Lung microvascular endothelial cell (primary cell): ENCODE measurements around the gene IRF2BP2. TPM values are rescaled to one million over a fixed set of nuclear protein-coding genes. Genes with fewer than 3 reads are reported as not detected.
"Not testable (repeated sequence)": the region's sequence is repeated elsewhere in the genome, so short reads cannot be mapped to it uniquely, and the experiment has no call there.

Source experiments
- DNase-seq, 2 donors: peaks; one replicate each; pipeline versions ENCODE4 v3.0.0 to v3.0.0-alpha.2; 2010; ENCODE audit warnings: low read depth in 2 of 2
- total RNA-seq: library from RNA; depleted of rRNA; stranded (reverse); fragments of >200 nt; gene quantifications from 2 replicates; pipeline ENCODE4 v1.2.1, GENCODE V29; 2014

Gene IRF2BP2
- total RNA-seq, 1 donor from 2014 or later, result 70.2 TPM

DNA sequence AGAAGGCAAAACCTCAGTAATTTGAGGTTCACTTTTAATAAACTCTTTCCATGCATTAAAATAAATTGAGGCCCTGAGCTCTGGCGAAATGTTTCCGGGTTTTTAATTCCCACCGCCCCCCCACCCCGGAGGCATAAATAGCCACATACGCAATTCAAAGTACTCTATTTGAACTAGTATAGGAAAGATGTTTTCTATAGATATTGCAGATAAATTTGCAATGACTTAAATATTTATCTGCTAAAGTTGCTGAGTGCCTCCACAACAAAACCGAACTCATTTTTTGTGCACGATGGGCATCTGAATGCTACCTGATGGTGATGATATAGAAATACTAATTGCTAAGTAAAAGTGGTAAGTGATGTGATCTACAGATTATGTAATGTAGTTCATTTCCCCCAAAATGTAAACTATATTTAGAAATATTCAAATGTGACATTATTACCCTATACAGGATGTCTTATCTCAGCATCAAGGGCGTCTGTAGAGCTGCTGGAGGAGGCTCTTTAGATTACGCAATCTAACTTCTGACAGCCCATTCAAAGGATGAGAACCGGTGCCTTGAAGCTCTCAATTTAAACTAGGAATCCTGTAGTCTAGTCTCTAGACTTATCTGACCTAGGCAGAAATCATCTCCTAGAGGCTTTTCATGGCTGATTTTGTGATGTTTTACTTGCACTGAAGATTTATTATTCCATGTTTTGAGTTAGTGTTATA lies 8.5 kb downstream of the IRF2BP2 start:
- peak; percentile 43 to 69 for DNase-seq

DNA sequence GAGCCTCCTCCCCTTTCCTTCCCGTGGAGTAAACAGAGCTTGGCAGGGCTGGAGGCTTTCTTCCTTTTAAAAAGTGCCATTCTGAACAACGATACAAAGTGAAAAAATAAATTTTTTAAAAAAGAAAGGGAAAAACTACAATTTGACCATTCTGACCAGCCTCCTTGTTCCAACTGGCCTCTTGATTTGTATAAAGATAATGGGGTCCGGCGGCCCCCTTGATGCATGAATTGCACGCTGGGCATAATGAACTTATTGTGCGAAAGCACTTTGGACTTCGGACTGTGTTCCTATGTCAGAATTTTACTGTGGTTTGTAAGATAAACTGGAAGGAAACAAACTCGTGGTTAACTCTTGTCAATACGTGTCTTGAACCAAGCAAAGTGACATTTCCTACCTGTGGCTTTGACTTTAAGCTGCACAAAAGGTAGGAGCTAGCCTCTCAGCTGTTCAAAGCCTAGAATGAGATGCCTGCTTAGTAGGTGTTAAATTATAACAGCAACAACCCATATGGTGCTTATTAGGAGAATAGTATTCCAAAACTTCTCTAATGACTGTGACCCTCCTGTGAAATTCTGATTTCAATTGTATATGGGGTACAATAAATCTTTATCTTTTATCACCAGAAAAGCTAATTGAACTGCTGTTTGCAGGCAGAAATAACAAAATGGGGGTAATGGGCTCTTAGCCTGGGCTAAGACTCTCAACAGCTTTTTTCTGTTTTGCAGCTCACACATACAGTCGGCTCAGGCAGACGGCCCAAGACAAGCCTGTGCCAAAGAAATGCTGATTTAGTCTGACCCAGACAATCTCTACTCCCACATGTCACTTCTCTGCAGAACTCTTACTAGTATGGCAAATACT lies 9.3 kb downstream of the IRF2BP2 start:
- DNase-seq, result peak; percentile 44 to 67

DNA sequence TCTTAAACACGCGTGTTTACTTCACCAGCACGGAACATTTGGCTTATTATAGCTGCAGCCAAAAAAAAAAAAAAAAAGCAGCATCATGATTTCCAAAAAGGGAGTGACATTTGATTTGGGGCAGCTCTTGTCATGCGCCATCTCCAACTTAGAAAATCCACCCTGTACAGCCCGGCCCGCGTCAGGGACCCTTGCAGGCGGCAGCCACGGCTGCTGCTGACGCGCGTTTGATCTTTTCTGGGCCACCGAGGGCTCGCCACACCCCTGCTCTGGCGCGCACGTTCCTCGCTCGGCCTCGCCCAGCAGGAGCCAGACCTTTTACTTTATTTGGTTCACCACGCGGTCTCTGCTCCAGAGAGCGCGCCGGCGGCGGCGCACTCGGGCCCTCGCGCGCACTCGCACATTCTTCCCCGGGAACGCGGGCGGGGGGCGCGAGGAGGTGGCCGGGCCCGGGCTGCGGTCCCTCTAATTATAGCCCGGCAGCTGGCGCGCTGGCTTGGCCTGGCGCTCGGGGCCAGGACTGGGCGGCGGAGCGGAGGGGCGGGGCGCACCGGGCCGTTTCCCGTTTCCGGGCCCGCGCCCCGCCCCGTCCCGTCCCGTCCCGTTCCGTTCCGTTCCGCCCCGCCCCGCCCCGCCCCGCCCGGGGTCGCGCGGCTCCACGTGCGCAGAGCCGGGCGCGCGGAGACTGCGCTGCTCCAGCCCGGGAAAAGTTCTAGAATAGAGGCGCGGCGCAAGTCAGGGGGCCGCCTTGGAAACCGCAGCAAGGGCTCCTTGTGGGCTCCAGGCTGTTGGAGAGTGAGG lies 10.2 kb downstream of the IRF2BP2 start:
- peak; percentile 90 to 92 for DNase-seq

DNA sequence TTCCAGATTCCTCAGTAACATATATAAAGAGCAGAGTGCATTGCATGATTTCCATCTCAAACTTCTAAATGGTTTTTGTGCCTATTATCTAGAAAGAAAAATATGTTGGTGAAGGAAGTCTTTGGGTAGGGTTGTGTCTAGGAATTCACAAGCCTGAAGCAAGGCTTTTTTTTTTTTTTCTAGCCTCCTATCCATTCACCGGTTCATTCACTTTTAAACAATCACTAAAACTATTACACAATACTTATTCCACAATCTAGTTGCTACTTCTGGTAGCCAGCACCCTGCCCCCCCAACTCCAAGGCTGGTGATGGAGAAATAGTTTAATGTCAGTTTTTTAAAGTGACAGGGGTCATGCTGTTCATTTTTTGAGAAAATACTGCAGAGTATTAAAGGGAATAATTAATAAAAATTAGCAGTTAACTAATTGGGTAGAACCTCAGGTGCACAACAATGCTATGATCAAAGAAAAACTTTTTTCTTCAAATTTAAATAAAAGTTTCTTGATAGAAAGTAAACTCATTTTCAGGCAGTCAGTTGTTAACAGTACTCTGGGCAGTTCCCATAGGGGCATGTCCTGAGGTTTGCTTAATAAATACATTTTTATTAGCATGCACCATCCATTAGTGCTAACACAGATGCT lies 10.9 kb downstream of the IRF2BP2 start:
- no peak for DNase-seq

DNA sequence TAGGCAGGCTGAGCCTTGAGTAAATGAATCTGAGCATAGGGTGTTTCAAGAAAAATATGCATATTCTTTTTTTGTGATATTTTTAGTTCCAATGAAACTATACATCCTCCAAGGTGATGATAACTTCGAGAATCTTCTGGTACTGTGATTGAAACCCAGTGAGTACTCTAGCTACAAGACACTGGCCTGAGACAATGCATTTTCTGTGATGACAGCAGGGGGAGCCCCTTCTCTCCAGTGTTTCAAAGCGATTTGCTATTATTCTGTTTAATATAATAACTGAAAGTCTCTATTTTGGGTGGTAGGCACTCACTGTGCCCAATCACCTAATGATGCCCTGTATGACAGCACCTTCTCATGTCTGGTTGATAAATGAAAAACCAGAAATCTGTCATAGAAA lies 12.1 kb downstream of the IRF2BP2 start:
- DNase-seq, result peak; percentile 58 to 77

DNA sequence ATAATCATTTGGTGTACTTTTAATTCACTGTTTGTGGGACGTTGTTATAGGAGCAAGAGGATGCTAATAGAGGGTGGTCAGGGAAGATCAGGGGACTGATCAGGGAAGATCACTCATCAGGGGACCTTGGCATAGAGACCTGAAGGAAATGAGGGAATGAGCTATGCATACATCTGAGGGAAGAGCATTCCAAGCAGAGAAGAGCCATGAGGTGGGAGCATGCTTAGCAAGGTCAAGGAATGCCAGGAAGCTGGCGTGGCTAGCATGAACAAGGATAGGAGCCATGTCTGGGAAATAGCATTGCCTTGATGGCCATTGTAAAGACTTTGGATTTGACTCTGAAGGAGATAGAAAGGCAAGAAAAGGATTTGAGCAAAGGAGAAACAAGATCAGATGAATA lies 14.1 kb downstream of the IRF2BP2 start:
- DNase-seq, result no peak

DNA sequence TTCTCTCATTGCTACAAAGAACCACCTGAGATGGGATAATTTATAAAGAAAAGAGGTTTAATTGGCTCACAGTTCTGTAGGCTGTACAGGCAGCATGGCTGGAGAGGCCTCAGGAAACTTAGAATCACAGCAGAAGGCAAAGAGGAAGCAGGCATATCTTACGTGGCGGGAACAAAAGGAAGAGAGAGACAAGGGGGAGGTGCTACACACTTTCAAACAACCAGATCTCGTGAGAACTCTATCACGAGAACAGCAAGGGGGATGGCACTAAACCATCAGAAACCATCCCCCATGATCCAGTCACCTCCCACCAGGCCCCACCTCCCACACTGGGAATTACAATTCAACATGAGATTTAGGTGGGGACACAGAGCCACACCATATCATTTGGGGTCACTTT lies 15.4 kb downstream of the IRF2BP2 start:
- not testable (repeated sequence) for DNase-seq

DNA sequence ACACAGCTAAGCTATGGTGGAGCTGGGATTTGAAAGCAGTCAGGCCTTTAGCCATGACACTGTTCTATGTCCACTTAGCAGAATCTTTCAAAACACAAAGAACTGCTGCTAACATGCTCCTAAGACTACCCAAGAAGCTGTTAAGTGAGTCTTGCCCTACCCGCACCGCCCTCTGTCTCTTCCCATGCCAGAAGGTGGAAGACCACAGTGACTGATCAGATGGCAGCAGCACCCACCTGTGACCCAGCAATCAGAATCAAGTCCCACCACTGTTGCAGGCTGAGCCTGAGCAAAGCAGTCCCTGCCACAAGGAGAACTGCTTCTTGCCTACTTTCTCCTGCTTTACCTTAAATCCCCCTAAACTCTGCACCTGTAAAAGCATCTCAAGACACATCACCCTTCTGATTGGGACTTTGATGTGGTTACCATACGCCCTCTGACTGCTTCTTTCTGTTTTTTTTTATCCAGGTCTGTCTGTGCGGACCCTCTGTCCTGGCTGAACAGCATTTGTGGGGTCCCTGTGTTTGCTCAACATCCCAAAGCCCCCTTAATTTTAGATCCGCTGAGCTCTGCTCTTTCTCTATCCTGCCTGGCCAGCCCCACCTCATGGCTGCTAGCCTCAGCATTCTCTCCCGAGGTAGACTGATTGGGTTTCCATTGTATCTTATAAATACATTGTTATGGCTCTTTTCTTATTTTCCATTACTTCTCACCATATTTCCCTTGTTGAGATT lies 16.0 kb downstream of the IRF2BP2 start:
- no peak for DNase-seq

DNA sequence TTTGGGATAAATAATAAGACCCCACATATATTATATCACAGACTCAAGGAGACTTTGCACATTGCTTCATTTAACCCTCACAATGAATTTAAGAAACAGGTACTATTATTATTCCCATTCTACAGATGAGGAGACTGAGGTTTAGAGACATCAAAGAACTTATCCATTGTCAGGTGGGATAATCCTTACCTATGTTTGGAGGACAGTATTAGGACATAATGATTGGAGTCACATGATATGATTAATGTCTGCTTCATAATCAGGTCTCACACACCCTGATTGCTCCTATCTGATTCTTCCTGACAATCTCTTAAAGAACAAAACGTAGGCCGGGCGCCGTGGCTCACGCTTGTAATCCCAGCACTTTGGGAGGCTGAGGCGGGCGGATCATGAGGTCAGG lies 16.9 kb downstream of the IRF2BP2 start:
- DNase-seq, result no peak

DNA sequence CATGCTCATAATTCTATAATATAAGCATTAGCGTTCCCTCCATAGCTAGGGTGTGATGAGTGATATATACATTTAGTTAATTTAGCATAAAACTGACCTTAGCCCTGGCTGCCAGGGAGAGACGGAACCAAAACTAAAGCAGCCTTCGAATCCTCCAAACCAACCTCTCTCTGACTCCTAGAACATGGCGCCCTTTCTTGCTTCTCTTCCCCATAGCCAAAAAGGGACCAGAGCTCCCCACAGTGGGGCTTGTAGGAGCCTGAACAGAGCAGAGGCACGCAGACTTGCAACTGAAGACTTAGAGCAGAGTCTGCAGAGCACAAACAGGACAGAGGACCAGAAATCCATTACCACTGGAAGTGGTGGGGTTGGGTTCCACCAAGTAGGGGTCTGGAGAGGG lies 17.7 kb downstream of the IRF2BP2 start:
- no peak for DNase-seq

DNA sequence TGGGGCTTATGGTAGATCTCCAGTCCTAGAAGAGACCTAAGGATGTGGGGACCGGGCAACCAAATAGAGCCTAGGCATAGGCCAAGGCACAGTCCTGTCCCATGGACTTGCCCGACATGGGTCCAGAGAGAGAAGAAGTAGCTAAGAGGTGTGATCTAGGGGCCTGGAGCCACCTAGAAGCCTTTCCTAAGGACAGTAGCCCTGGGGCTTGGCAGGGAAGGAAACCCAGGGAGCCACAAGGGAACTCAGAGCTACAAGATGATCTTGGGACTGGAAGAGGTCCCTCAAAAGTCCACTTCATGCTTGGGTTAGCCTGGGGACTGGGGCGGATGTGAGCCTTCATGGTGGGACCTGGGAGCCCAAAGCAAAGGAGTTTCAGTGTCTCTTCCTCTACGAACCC lies 18.8 kb downstream of the IRF2BP2 start:
- no peak for DNase-seq

DNA sequence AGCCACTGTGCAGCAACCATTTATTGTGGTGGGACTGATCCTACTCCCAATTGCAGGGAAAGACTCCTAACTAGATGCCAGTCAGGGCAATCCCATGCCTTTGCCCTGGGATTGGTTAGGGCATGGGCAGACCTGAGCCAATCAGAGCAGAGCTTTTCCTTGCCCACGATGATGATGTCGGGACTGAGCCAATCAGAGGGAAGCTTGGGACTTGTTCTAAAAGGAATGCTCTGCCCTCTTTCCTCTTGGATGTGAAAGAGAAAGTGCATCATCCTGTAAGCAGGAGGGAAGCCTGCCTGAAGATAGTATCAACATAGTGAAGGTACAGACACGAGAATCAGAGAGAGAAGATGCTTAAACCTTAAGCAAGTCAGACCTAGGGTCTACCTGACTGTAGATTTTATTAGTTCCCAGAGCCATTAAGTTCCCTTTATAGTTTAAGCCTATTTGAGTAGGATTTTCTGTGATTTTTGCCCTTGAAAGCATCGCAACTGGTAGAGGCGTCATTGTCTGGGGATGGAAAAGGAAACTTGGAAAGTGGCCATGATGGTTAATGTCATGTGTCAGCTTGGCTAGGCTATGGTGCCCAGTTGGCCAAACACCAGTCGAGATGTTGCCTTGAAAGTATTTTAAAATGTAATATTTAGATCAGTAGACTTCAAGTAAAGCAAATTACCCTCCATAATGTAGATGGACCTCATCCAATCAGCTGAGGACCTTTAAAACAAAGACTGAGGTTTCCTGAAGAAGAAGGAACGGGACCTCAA lies 19.9 kb downstream of the IRF2BP2 start:
- DNase-seq, result peak; percentile 20 to 60

DNA sequence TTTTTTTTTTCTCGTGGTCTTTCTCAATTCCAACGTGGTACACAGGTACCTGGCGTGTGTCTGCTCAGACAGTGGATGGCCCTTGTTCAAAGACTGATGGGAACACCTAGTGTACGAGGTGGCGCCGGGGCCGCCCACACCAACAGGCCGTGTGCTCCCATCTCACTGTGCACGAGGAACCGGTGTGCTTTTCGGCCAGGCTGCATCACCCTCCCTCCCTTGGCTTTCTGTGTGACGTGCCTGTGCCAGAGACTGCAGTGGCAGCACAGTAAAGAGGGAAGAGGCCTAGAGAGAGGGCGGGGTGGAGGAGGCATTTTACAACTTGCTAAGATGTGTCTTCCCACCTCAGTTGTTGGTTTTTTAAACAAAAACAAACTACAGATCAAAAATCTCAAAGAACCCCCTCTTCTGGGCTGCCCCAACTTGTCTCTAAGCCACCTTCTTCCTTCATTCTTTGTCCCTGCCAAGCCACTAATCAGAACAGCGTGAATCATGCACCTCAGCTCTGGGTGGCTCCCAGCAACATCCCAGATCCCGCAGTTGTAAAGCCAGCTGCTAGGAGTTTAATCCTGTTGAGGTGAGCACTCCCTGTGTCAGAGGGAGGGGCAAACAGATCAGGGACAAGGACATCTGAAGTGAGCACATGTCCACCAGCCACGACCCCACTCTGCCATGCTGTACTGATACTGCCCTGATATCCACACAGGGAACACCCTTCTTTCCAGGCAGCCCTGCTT lies 20.7 kb downstream of the IRF2BP2 start:
- no peak for DNase-seq

DNA sequence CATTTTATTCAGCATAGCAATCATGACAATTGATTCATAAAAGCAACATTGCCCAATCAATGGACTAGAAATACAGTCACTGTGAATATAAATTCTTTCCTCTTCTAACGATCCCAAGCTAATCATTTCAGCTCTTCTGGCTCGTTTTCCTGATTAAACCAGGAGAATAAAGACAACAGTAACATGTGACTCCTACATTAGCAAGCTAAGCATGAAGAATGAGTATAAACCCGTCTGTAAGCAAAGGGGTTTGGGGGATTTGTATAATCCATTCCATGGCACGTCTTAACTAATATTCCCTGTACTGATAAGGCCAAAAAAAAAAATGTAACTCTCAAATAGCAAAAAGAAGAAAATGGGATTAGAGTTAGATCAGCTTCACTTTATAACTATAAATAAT lies 21.6 kb downstream of the IRF2BP2 start:
- DNase-seq, result no peak

DNA sequence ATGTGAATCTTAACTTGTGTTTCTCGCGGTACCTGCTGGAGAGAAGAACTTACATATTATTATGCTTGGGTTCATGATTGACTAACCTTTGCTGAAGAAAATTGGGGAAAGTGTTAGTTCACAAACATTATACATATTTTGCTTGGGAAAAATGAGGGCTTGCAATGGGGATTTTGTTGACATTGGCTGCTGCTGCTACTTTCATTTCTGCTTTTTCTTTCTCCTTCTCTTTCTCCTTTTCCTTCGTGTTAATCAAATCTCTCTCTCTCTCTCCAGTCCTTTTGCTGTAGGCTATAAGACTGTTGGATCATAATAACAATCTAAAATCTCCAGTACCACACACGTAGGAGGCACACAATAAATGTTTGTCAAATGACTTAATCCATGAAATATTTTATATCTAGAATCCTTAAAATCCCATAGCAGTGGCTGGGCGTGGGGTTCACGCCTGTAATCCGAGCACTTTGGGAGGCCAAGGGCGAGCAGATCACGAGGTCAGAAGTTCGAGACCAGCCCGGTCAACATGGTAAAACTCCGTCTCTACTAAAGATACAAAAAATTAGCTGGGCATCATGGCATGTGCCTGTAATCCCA lies 23.0 kb downstream of the IRF2BP2 start:
- no peak for DNase-seq

DNA sequence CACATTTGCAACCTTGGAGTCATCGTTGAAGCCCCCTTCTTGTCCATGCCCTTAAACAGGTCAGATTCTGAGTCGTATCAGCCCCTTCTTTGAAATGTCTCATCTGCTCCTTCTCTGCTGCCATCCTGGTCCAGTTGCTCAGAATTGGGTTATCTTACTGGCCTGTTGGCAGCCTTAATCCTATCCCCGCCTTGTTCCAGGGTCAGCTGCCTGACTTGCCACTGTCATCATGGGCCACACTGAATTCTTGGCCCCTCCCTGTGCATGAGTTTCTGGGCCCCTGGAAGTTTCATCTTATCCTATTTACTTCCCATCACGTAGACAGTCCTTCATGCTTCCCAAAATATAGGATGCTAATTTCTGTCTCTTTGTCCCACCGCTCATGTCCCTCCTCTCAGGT lies 23.7 kb downstream of the IRF2BP2 start:
- DNase-seq, result no peak

DNA sequence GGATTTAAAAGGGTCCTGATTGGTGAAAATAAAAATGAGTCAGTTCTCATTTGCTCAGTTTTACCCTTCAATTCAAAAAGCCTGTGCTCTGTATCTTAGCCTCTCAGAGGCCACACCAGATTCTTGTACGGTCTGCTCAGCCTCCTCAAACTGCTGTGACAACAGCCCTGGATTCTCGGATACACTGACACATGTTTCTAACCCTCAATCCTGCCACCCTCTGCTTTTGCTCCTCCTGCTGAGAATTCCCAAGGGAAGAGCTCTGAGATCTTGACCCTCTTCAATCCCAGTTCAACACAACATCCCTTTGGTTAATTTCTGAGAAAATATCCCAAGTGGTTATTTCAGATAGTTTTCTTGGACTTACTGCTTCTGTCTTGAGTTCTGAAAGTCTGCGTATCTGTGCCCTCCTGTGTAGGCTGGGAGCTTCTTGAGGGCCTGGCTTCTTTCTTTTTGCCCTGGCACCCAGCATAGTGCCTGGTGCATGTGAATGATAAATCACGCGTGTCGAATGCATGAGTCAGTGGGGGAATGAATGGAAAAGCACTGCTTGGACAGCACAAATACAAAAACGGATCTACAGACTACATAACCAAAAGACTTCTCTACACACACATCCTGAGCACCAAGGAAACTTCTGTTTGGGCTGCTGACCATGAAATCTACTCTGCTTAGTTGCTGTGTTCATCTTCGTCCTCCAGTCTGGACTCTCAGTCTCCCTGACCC lies 24.5 kb downstream of the IRF2BP2 start:
- DNase-seq, result no peak

DNA sequence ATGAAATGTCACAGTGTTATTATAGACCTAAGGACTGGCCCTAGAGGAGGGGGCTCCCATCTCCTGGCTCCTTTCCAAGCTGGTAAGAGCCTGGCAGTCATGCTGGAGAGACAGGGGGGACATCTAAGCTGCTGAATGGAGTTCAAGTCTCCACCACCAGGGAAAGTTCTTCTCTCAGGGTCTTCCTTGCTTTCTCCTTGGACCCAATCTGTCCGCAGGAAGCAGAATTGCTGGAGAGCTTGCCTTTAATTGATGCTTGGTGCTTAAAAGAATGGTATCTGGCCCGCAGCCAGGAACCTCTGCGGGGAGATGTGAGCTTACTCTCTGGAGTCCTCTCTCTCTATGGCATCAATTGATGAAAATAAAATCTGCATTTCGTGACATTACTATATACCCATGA lies 25.1 kb downstream of the IRF2BP2 start:
- DNase-seq, result no peak
